Measurements from ENCODE around the gene MLLT1.

Gene MLLT1

DNA sequence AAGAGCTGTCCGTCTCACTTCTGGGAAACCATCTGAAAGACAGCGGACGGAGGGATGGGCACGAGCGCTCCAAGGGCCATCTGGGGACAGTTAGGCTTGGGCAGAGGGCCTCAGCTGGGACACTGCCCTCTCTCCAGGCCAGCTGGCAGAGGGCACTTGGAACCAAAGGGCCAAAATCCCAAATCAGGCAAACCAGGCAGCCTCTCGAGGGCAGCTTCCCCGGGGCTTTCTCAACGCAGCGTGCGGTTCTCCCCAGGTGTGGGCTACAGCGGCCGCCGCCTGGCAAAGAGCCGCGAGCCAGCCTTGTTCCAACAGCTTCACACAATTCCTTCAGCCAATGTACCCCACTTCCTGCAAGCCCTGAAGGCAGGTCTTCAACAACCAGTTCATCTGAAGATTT lies 5.0 kb downstream of the MLLT1 start:
- no peak for DNase-seq

DNA sequence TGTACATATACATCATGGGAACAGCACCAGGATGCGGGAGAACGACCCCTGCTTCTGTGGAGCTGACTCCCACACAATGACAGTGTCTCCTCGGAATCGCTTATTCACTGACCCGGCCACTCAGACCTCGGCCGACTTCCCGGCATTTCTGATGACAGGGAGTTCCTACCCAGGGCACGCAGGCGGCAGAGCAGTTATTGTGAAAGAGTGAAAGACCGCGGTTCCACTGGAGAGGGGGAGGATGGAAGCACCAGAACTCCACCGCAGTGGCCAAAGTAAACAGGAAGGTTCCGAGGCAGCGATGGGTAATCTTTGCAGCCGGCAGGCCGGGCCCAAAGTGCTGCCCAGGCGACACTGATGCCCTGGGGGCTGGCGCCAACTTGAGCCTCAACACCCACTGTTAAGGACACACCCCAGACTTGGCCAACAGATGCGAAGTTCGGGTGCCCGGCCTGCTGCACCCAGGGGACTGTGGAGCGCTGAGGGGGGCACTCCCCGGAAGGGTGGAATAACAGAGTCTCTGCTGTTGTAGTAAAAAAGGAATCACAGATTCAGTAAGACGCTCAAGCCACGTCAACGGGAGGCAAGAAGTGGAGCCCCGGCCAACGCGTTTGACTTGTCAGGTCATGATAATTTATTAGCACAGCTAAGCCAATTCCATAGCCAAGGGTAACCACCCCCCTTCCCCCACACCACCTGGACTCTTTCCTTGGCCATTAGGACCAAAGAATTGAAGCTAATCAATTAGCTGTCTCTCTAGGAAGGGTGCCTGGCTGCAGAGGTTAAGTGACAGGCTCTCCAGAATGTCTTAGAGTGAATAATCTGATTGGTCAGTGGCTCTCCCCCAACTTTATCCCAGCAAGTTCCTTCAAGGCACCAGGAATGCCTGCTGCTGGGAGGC lies 5.8 kb downstream of the MLLT1 start:
- peak; percentile 50 for DNase-seq

GRCh38 chr19:6272913-6273600 lies 6.7 kb downstream of the MLLT1 start:
- DNase-seq, result no peak

GRCh38 chr19:6272411-6272791 lies 7.4 kb downstream of the MLLT1 start:
- peak; percentile 65 for DNase-seq

- DNase-seq, result peak; percentile 49
Observed at GRCh38 chr19:6271721-6272410, 7.9 kb downstream of the MLLT1 start.

GRCh38 chr19:6271251-6271650 lies 8.5 kb downstream of the MLLT1 start:
- no peak for DNase-seq

- DNase-seq, result no peak
Observed at GRCh38 chr19:6270822-6271221, 9.0 kb downstream of the MLLT1 start.

GRCh38 chr19:6270076-6270745 lies 9.6 kb downstream of the MLLT1 start:
- DNase-seq, result no peak

GRCh38 chr19:6269101-6269886 lies 10.5 kb downstream of the MLLT1 start:
- DNase-seq, result no peak

GRCh38 chr19:6268382-6268771 lies 11.4 kb downstream of the MLLT1 start:
- DNase-seq, result no peak

- no peak for DNase-seq
Observed at GRCh38 chr19:6267552-6268381, 12.0 kb downstream of the MLLT1 start.

DNA sequence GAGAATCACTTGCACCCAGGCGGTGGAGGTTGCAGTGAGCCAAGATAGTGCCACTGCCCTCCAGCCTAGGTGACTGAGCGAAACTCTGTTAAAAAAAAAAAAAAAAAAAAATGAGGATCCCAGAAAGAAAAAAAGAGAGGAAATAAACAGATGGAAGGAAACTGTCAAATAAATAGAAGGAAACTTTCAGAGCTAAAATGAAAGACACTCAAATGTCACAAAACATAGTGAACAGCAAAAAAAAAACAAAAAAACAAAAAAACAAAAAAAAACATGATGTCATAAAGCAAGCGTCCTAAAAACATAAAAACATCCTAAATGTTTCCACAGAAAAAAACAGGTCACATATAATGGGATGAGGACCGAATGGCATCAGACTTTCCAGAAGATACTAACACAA lies 15.0 kb downstream of the MLLT1 start:
- DNase-seq, result no peak

DNA sequence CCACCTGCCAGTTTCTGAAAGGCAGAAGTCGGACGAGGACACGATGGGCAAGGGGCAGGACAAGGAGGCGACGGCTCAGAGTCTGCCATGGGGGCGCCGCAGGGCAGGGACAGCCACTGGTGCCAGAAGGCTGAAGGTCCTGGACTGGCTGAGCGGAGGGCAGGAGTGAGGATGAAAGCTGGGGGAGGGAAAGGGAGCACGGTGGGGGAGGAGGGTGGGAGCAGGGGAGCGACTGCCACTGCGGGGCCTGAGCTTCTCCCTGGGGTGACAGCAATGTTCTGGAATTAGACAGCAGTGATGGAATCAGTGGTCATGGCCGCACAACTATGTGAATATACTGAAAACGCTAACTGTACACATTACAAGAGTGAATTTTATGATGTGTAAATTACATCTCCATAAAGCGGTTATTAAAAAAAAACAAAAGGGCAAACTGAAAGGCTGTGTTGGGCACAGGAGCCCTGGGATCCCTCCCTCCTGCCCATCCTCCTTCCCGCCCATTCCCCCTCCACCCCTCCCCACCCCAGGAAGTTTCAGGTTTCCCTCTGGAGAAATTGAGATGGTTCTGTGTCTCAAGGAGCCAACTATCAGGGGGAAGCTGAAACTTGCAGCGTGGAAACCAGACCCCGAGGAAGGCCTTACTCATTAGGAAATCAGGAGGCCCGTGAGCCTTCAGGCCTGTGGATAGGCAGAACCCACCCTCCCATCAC lies 15.9 kb downstream of the MLLT1 start:
- no peak for DNase-seq

DNA sequence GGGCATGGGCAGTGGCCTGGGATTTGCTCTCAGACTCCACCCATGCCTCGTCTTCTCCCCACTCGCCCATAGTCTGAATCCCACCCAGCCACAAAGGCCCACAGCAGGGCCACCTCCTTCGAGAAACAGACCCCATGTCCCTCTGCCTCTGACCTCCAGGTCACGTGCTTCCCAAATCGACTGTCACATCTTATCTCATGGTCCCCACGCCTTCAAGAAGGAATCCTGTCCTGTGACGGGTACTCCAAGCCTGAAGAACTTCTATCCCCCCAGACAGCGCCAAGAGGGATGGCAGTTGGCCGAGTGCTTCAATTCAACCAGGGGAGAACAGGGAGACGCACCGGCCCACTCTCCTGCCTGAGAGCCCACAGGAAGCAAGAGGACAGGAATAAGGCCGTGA lies 16.5 kb downstream of the MLLT1 start:
- no peak for DNase-seq

DNA sequence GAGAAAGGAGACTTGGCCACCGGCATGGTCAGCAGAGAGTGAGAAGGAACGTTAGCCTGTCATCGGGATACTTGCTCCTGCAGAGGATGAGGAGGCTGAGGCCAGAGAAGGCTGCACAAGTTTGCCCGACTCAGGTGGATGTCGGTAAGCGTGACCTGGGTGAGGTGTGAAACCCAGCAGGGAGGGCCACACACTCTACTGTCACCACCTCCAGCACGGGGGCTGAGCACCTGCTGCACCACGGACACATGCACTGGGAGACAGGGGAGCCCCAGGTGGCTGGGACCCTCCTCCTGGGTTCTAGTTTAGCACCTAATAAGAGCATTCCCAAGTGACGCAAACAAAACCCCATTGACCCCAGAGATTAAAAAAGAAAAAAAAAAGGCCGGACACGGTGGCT lies 17.3 kb downstream of the MLLT1 start:
- DNase-seq, result no peak

GRCh38 chr19:6261883-6262282 lies 17.9 kb downstream of the MLLT1 start:
- DNase-seq, result no peak

GRCh38 chr19:6260912-6261650 lies 18.7 kb downstream of the MLLT1 start:
- DNase-seq, result peak; percentile 48

DNA sequence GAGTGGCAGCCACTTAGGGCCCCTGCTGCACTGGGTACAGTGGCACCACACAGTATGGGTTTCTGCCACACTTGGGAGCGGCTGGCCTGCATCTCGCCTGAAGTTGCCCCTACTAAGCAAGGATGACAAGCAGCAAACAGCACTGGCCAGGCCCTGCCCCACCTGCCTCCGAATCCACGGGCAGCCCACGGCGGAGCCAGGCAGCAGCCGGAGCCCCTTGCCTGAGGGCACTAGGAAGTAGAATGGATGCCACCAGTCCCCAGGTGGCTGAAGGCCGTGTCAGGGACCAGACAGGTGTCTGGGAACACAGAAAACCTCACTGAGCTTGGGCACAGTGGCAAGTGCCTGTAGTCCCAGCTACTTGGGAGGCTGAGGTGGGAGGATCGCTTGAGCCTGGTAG lies 19.4 kb downstream of the MLLT1 start:
- DNase-seq, result no peak

DNA sequence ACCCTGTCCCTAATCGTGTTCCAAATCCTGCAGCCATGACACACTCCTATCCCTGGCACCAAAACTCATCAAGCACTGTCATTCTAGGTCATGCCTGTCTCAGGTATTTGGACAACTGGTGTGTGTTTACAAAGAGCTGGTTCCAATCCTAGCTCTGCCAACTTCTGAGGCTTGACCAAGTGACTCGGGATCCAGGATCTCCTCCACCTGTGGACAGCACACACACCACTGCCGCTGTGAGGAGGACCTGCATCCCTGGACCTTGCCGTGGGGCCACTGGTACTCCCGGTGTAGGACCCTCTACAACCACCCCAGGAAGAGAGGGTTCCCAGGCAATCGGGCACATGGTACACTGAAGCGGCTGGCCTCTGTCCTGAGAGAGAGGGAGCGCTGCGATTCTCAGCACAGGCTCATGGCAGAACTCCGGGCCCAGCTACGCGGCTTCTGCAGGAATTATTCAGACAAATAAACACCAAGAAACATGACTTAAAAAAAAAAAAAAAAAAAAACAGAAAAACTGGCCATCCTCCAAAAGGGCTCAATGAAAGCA lies 20.4 kb downstream of the MLLT1 start:
- no peak for DNase-seq

Measured in retina (tissue), 1 donor.